SU-DHL-6 (cell line): Measurements from ENCODE around the gene NRSN2.

Experiments
- EZH2phosphoT487 ChIP-seq: fragments of 200-600 bp; sonication (generic), shearing (Covaris generic); conservative IDR thresholded peaks from 2 replicates; pipeline ENCODE4 v1.6.1; 2018; ENCODE audit warnings: mild to moderate bottlenecking, antibody characterized with exemption, low read length, moderate library complexity, mixed read lengths
- TF ChIP-seq, protein P1 (sequence below): fragments of 200-600 bp; sonication (generic); IDR thresholded peaks from one replicate; pipeline ENCODE4 v1.5.1; 2017; ENCODE audit warnings: antibody characterized with exemption, mild to moderate bottlenecking, low read length, moderate library complexity; ENCODE audit not compliant: insufficient read depth, poor library complexity, severe bottlenecking

DNA sequence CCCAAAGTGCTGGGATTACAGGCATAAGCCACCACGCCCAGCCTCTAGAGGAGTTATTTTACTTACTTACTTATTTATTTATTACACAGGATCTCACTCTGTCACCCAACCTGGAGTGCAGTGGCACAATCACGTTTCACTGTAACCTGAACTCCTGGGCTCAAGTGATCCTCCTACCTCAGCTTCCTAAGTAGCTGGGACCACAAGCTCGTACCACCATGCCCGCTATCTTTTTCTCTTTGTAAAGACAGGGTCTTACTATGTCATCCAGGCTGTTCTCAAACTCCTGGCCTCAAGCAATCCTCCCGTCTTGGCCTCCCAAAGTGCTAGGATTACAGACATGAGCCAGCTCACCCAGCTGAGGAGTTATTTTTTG is 32.0 kb downstream of the NRSN2 start:
- TF ChIP-seq, protein P1, sequence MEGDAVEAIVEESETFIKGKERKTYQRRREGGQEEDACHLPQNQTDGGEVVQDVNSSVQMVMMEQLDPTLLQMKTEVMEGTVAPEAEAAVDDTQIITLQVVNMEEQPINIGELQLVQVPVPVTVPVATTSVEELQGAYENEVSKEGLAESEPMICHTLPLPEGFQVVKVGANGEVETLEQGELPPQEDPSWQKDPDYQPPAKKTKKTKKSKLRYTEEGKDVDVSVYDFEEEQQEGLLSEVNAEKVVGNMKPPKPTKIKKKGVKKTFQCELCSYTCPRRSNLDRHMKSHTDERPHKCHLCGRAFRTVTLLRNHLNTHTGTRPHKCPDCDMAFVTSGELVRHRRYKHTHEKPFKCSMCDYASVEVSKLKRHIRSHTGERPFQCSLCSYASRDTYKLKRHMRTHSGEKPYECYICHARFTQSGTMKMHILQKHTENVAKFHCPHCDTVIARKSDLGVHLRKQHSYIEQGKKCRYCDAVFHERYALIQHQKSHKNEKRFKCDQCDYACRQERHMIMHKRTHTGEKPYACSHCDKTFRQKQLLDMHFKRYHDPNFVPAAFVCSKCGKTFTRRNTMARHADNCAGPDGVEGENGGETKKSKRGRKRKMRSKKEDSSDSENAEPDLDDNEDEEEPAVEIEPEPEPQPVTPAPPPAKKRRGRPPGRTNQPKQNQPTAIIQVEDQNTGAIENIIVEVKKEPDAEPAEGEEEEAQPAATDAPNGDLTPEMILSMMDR = no peak
- no peak for TF ChIP-seq EZH2phosphoT487
